ENCODE data around the gene ZC3HAV1. TPM values are rescaled to one million over a fixed set of nuclear protein-coding genes. Genes with fewer than 3 reads are reported as not detected.
"Not testable (repeated sequence)": the region's sequence is repeated elsewhere in the genome, so short reads cannot be mapped to it uniquely, and the experiment has no call there.

Gene ZC3HAV1
- total RNA-seq, 1 donor from 2014 or later = 11.0 TPM

DNA sequence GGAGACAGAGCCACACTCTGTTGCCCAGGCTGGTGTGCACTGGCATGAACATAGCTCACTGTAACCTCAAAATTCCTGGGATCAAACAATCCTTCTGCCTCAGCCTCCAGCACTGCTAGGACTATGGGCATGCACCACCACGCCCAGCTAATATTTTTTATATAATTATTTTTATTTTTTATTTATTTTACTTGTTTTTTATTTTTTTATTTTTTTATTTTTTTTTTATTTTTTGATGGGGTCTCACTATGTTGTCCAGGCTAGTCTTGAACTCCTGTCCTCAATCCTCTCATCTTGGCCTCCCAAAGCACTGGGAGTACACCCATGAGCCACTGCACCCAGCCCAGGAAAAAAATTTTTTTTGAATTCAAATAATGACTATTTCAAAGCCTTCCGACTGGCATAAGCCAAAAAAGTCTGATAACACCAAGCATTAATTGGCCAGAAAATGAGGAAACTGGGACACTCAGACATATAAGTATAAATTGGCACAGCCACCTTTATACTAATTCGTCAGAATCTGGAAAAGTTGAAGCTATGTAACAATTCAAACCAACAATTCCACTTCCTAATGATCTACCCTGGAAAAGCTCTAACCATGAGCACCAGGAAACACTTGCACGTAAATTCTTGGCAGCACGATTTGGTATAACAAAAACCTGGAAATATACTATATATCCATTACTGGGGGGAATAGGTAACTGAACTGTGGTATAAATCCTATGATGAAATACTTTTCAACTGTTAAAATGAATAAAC lies 6.3 kb downstream of the ZC3HAV1 start:
- DNase-seq (ENCODE audit: low spot score) = no peak
- no peaks in the 10 kb centered on the region for H3K9me3 ChIP-seq (ENCODE audit: low read depth)
- H3K36me3 Mint-ChIP-seq = peaks cover 2% of the 10 kb centered on the region
- H3K4me3 Mint-ChIP-seq = no peak overlapping the region
- peaks cover 5% of the 10 kb centered on the region for H3K9me3 Mint-ChIP-seq
- no peak overlapping the region for H2AFZ ChIP-seq (replicated peaks)
- peaks cover 7% of the 10 kb centered on the region for H3K4me1 Mint-ChIP-seq
- H3K27ac Mint-ChIP-seq = no peak overlapping the region
- H3K4me3 ChIP-seq = no peak overlapping the region
- no peak overlapping the region for H3K9ac ChIP-seq
- peaks cover 3% of the 10 kb centered on the region for H3K79me2 ChIP-seq (ENCODE audit: low read depth)
- H4K20me1 ChIP-seq (ENCODE audit: low read depth) = no peaks in the 10 kb centered on the region
- H3K4me1 ChIP-seq = peaks cover 5% of the 10 kb centered on the region
- H3K27me3 Mint-ChIP-seq (ENCODE audit: insufficient read depth, low read depth) = peaks cover 16% of the 10 kb centered on the region
- H3K36me3 ChIP-seq = no peaks in the 10 kb centered on the region
- no peak overlapping the region for H3K4me2 ChIP-seq
- TF ChIP-seq EZH2phosphoT487 (IDR thresholded peaks at IDR 0.05) (no peak), EZH2 (IDR thresholded peaks at IDR 0.05) (no peak)
- TF ChIP-seq, protein P1, sequence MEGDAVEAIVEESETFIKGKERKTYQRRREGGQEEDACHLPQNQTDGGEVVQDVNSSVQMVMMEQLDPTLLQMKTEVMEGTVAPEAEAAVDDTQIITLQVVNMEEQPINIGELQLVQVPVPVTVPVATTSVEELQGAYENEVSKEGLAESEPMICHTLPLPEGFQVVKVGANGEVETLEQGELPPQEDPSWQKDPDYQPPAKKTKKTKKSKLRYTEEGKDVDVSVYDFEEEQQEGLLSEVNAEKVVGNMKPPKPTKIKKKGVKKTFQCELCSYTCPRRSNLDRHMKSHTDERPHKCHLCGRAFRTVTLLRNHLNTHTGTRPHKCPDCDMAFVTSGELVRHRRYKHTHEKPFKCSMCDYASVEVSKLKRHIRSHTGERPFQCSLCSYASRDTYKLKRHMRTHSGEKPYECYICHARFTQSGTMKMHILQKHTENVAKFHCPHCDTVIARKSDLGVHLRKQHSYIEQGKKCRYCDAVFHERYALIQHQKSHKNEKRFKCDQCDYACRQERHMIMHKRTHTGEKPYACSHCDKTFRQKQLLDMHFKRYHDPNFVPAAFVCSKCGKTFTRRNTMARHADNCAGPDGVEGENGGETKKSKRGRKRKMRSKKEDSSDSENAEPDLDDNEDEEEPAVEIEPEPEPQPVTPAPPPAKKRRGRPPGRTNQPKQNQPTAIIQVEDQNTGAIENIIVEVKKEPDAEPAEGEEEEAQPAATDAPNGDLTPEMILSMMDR (IDR thresholded peaks at IDR 0.05) = no peak
- H3K27ac ChIP-seq = no peak overlapping the region
- H3F3A ChIP-seq (ENCODE audit: low read depth) = peaks cover 7% of the 10 kb centered on the region
- peaks cover 14% of the 10 kb centered on the region for H3K27me3 ChIP-seq

- not testable (repeated sequence) for H3K79me2 ChIP-seq (ENCODE audit: low read depth); H3K27me3 ChIP-seq; H3K36me3 ChIP-seq; H3F3A ChIP-seq (ENCODE audit: low read depth); H3K4me3 ChIP-seq; H4K20me1 ChIP-seq (ENCODE audit: low read depth); H3K4me3 Mint-ChIP-seq; H3K9me3 Mint-ChIP-seq; H3K27ac ChIP-seq; H3K4me1 Mint-ChIP-seq; H3K4me1 ChIP-seq; H3K9me3 ChIP-seq (ENCODE audit: low read depth); H3K27ac Mint-ChIP-seq; DNase-seq (ENCODE audit: low spot score); H2AFZ ChIP-seq (replicated peaks); H3K9ac ChIP-seq; H3K4me2 ChIP-seq; H3K27me3 Mint-ChIP-seq (ENCODE audit: insufficient read depth, low read depth); H3K36me3 Mint-ChIP-seq
These were observed 7.8 kb downstream of the ZC3HAV1 start for GRCh38 chr7:139101637-139102158.

GRCh38 chr7:139099172-139099947 lies 10.2 kb downstream of the ZC3HAV1 start:
- H4K20me1 ChIP-seq (ENCODE audit: low read depth) = no peaks in the 10 kb centered on the region
- H3K79me2 ChIP-seq (ENCODE audit: low read depth) = no peaks in the 10 kb centered on the region
- Mint-ChIP-seq H3K27ac (no peak overlapping the region), H3K36me3 (peaks cover 2% of the 10 kb centered on the region), H3K4me3 (no peak overlapping the region), H3K9me3 (peaks cover 5% of the 10 kb centered on the region), H3K27me3 (ENCODE audit: insufficient read depth, low read depth) (peaks cover 5% of the 10 kb centered on the region), H3K4me1 (peaks cover 9% of the 10 kb centered on the region)
- H3K4me3 ChIP-seq = no peak overlapping the region
- H3K4me2 ChIP-seq = no peak overlapping the region
- H2AFZ ChIP-seq (replicated peaks) = no peak overlapping the region
- H3K9ac ChIP-seq = no peak overlapping the region
- H3K36me3 ChIP-seq = no peaks in the 10 kb centered on the region
- peaks cover 8% of the 10 kb centered on the region for H3K4me1 ChIP-seq
- H3K27me3 ChIP-seq = no peaks in the 10 kb centered on the region
- H3F3A ChIP-seq (ENCODE audit: low read depth) = peaks cover 11% of the 10 kb centered on the region
- DNase-seq (ENCODE audit: low spot score) = no peak
- no peak for TF ChIP-seq EZH2 (IDR thresholded peaks at IDR 0.05)
- TF ChIP-seq EZH2phosphoT487 (IDR thresholded peaks at IDR 0.05) = no peak
- TF ChIP-seq, protein P1 (IDR thresholded peaks at IDR 0.05) = no peak
- H3K27ac ChIP-seq = no peak overlapping the region
- no peaks in the 10 kb centered on the region for H3K9me3 ChIP-seq (ENCODE audit: low read depth)
